ENCODE measurements around the gene DPEP3.

DPEP3 gene

DNA sequence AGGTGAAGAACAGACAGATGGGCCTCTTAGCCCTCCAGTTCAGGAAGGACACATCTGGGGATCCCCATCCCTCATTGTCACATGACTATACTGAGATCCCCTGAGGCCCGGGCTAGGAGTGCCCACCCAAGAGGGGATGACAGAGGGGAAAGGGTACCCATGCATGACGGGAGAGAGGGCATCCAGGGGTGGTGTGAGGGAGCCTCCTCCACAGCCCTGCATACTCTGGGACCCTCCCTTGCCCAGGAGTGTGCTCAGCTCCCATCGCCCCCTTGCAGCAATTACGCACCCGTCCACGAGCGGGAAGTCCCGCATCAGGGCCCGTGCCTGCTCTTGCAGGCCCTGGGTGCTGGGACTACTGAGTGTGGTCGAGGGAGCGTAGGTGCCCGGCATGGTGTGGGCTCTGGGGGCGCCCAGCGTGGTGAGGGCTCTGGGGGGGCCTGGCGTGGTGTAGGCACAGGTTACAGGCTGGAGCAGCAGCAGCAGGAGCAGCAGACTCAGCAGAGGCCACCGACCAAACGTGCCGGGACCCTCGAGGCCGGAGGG, 12.4 kb upstream of the DPEP3 start:
- no peak for DNase-seq (ENCODE audit: low read depth)
- no peak overlapping the region for H3K4me3 ChIP-seq (replicated peaks; ENCODE audit: low read depth, low read length)
- TF ChIP-seq CTCF (IDR thresholded peaks at IDR 0.05; ENCODE audit: low read length, missing control alignments): no peak

DNA sequence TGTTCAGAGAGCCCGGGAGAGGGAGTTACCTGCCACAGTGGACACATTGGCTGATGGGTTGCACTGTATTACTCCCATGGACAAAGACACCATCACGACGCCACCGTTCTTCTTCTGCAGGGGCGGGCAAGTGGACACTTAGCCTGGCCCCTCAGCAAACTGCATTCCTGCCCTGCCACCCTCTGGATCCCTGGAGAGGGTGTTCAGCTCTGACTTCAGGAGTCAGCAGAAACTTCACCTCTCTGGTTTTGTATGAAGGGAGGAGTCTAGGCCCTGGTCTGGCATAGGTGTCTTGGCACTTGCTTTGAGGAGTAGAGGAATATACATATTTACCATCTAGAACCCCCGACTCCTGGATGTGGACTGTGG, 9.7 kb upstream of the DPEP3 start:
- no peak overlapping the region for H3K4me3 ChIP-seq (replicated peaks; ENCODE audit: low read depth, low read length)
- TF ChIP-seq CTCF (IDR thresholded peaks at IDR 0.05; ENCODE audit: low read length, missing control alignments): no peak
- DNase-seq (ENCODE audit: low read depth): no peak

DNA sequence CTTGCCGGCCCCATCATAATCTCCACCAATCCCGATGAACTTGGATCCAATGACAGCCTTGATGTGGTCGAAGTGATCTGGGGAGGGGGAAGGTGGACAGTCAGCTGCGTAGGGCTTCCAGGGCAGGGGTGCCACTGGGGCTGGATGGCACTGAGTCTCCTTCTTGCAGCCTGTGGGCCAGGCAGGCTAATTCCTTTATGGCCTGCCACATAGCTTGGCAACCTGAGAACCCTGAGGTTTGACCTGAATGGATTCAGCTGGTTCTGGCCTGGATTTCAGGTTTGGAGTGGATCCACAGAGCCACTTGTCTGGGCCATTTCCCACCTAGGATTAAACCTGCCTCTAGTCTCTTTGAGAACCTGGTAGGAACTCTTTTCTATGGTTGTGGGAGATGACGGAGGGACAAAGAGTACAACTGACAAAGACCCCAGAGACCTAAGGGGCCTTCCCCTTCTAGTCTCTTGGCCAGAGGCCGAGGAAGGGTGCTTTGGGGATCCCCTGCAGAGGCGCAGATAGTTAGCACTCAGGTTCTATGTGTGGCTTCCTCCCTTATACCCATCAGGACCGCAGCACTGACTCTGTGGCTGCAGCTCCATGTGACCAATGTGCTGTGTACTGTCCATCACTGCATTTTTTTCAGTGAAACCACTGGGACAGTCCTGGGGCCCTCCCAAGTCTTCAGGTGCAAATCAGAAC, 9.2 kb upstream of the DPEP3 start:
- no peak overlapping the region for H3K4me3 ChIP-seq (replicated peaks; ENCODE audit: low read depth, low read length)
- no peak for TF ChIP-seq CTCF (IDR thresholded peaks at IDR 0.05; ENCODE audit: low read length, missing control alignments)
- DNase-seq (ENCODE audit: low read depth): no peak

- H3K4me3 ChIP-seq (replicated peaks; ENCODE audit: low read depth, low read length): no peak overlapping the region
- DNase-seq (ENCODE audit: low read depth): no peak
- TF ChIP-seq CTCF (IDR thresholded peaks at IDR 0.05; ENCODE audit: low read length, missing control alignments): no peak
Observed at GRCh38 chr16:67988675-67989074, 8.4 kb upstream of the DPEP3 start.

DNA sequence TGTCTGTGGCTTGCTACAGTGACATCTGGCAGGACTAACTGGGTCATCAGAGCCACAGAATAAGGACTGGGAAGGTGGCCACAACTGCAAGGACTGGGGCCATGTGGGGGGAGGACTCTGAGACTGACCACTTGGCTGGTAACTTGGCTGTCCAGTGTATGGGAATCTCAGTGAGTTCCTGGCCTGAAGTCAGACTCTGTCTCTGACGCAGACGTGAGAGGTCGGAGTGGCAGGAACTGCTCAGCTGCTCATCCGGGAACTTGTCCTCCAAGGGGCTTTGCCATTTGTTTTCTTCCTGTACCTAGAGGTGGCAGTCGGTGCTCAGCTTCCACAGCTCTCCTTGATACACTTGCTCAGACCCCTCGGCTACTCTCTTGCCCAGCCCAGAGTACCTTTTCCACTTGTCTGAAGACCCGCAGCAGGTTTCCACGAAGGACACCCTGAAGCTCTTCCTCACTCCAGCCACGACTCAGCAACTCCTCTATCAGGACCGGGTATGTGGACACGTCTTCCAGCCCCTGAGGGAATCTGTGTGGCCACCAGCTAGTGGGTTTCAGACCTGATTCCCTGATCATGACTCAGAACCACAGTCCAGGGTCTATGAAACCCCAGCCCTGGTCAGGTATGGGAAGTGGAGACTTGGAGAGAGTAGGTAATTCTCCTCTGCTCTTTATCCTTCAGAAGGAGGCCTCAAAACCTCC, 7.3 kb upstream of the DPEP3 start:
- DNase-seq (ENCODE audit: low read depth): no peak
- TF ChIP-seq CTCF (IDR thresholded peaks at IDR 0.05; ENCODE audit: low read length, missing control alignments): no peak
- H3K4me3 ChIP-seq (replicated peaks; ENCODE audit: low read depth, low read length): no peak overlapping the region

DNA sequence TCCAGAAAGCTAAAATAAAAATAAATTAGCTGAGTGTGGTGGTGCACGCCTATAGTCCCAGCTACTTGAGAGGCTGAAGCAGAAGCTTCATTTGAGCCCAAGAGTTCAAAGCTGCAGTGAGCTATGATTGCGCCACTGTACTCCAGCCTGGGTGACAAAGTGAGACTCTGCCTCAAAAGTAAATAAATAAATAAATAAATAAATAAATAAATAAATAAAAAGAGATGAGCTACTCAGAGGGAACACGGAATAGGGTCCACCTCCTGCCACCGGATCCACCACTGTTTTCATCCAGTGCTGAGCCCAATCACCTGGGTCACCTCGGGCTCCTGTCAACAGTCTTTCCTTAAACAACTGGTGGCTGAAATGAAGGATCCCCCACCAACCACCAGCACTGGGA, 6.7 kb upstream of the DPEP3 start:
- H3K4me3 ChIP-seq (replicated peaks; ENCODE audit: low read depth, low read length): no peak overlapping the region
- no peak for TF ChIP-seq CTCF (IDR thresholded peaks at IDR 0.05; ENCODE audit: low read length, missing control alignments)
- no peak for DNase-seq (ENCODE audit: low read depth)
